Tibial nerve (tissue), 4 donors: ENCODE data around the gene BUB1. TPM values are rescaled to one million over a fixed set of nuclear protein-coding genes. Genes with fewer than 3 reads are reported as not detected.

Source experiments
- DNase-seq, 2 donors: peaks; one replicate each; pipeline ENCODE4 v3.0.0-alpha.2; 2019; ENCODE audit warnings: low spot score in 2 of 2
- H3K27ac ChIP-seq, 4 donors: fragments of 200-600 bp; sonication (generic) in 3 of 4; one replicate each; pipeline ENCODE4 v1.5.1; 2017 to 2019; ENCODE audit warnings: mild to moderate bottlenecking in 1 of 4
- H3K27me3 ChIP-seq, 2 donors: fragments of 200-600 bp; sonication (generic) in 1 of 2; one replicate each; pipeline versions ENCODE4 v1.5.1 to v1.6.0; 2017 to 2019
- H3K36me3 ChIP-seq, 3 donors: fragments of 200-600 bp; sonication (generic); one replicate each; pipeline ENCODE4 v1.5.1; 2018 to 2019
- H3K4me1 ChIP-seq, 4 donors: fragments of 200-600 bp; sonication (generic) in 3 of 4; one replicate each; pipeline ENCODE4 v1.5.1; 2017 to 2019
- H3K4me3 ChIP-seq, 4 donors: fragments of 200-600 bp; sonication (generic) in 3 of 4; one replicate each; pipeline ENCODE4 v1.5.1; 2017 to 2019; ENCODE audit warnings: mild to moderate bottlenecking in 1 of 4, moderate library complexity in 1 of 4
- H3K9me3 ChIP-seq, 4 donors: fragments of 200-600 bp; sonication (generic) in 3 of 4; one replicate each; pipeline ENCODE4 v1.5.1; 2017 to 2019
- EP300 ChIP-seq, 2 donors: sonication (generic); formaldehyde crosslinking; IDR thresholded peaks; one replicate each; pipeline ENCODE4 v1.6.1; 2017; ENCODE audit warnings: antibody characterized with exemption in 2 of 2, mild to moderate bottlenecking in 1 of 2
- POLR2A ChIP-seq, 2 donors: fragments of 450-650 bp; IDR thresholded peaks; one replicate each; pipeline ENCODE4 v1.6.1; 2017; ENCODE audit warnings: antibody characterized with exemption in 2 of 2, mild to moderate bottlenecking in 2 of 2, moderate library complexity in 2 of 2
- WGBS, 2 donors: methylation state at CpG; one replicate each; pipeline ENCODE4 v1.1.5; 2018; 5-methylcytosine and 5-hydroxymethylcytosine counted together
- total RNA-seq, 4 donors: library from RNA; depleted of rRNA; stranded (reverse); fragments of >200 nt; gene quantifications; one replicate each; pipeline ENCODE4 v1.1.0, GENCODE V29; 2016
- TF ChIP-seq, protein P1 (sequence below), 5 experiments: fragments of 200-600 bp in 3 of 5; fragments of 450-650 bp in 2 of 5; sonication (generic) in 3 of 5; IDR thresholded peaks; one replicate each; pipeline ENCODE4 v1.5.1; 2016 to 2019; ENCODE audit warnings: antibody characterized with exemption in 5 of 5, mild to moderate bottlenecking in 3 of 5, moderate library complexity in 2 of 5

Gene BUB1
- total RNA-seq, 4 donors from 2014 or later, result 0.42 to 1.8 (median 0.71) TPM

DNA sequence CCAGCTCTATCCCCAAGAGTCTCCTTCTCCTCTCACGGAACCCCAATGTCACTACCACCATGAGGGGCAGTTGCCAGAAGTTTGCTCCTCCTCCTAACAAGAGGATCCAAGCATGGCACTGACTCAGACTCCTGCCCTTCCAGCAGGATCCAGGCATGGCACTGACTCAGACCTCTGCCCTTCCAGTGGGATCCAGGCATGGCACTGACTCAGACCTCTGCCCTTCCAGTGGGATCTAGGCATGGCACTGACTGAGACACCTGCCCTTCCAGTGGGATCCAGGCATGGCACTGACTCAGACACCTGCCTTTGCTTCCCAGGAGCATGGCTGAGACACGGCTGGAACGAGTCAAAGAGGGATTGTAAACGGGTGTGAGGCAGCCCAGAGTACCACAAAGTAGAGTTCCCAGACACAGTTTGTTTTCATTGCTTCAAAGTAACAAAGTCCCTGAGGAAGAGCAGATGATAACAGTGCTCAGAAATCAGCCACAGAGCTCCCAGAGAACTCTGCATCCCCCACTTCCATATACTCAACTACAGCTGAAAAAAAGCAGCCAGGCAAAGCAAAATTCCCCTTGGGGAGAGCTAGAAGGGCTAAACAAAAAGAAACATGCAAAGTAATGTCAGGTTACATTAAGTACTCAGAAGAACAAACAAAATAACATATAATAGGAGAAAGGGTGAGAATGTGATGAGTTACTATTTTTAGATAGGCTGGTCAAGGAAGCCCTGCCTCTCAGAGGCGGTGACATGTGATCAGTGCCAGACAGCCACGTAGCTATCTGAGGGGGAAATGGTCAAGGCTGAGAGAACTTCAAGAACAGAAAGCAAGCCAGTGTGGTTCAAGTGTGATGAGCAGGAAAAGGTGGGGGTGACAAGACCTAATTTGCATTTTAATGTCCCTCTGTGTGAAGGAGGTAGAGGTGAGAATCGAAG is 3.0 kb downstream of the BUB1 start:
- Histone ChIP-seq H3K27me3 (no peaks in the 10 kb centered on the region), H3K9me3 (no peaks in the 10 kb centered on the region), H3K4me1 (peaks cover 0 to 16% (median 2%) of the 10 kb centered on the region in 4 donors), H3K27ac (no peak overlapping the region), H3K4me3 (no peak overlapping the region), H3K36me3 (no peaks in the 10 kb centered on the region)
- no peak for DNase-seq
- TF ChIP-seq, protein P1, sequence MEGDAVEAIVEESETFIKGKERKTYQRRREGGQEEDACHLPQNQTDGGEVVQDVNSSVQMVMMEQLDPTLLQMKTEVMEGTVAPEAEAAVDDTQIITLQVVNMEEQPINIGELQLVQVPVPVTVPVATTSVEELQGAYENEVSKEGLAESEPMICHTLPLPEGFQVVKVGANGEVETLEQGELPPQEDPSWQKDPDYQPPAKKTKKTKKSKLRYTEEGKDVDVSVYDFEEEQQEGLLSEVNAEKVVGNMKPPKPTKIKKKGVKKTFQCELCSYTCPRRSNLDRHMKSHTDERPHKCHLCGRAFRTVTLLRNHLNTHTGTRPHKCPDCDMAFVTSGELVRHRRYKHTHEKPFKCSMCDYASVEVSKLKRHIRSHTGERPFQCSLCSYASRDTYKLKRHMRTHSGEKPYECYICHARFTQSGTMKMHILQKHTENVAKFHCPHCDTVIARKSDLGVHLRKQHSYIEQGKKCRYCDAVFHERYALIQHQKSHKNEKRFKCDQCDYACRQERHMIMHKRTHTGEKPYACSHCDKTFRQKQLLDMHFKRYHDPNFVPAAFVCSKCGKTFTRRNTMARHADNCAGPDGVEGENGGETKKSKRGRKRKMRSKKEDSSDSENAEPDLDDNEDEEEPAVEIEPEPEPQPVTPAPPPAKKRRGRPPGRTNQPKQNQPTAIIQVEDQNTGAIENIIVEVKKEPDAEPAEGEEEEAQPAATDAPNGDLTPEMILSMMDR (IDR thresholded peaks at IDR 0.05), result no peak
- no peak for TF ChIP-seq EP300 (IDR thresholded peaks at IDR 0.05)
- 60 to 62% methylated on average over 7 of the region's 7 CpGs for WGBS, 2 donors

DNA sequence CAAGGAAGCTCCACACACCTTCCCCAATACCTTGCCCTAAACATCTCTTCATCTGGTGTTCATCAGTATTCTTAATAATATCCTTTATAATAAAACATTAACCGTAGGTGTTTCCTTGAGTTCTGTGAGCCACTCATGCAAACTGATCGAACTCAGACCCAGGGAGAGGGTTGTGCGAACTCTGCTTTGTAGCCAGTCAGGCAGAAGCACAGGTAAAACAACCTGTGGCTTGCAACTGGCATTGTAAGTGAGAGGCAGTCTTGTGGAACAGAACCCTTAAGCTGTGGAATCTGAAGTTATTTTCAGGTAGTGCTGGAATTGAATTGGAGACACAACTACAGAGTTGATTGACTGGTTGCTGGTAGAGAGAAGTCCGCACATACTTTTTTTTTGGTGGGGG is 4.7 kb downstream of the BUB1 start:
- Histone ChIP-seq H3K4me1 (peaks cover 0 to 6% (median 0%) of the 10 kb centered on the region in 4 donors), H3K27me3 (no peaks in the 10 kb centered on the region), H3K36me3 (no peaks in the 10 kb centered on the region), H3K9me3 (no peaks in the 10 kb centered on the region), H3K27ac (no peak overlapping the region), H3K4me3 (no peak overlapping the region)
- 97% methylated on average over 4 of the region's 4 CpGs for WGBS, 2 donors
- DNase-seq, result no peak
- TF ChIP-seq EP300 (IDR thresholded peaks at IDR 0.05) (no peak), POLR2A (IDR thresholded peaks at IDR 0.05) (no peak)
- TF ChIP-seq, protein P1 (IDR thresholded peaks at IDR 0.05), result no peak

DNA sequence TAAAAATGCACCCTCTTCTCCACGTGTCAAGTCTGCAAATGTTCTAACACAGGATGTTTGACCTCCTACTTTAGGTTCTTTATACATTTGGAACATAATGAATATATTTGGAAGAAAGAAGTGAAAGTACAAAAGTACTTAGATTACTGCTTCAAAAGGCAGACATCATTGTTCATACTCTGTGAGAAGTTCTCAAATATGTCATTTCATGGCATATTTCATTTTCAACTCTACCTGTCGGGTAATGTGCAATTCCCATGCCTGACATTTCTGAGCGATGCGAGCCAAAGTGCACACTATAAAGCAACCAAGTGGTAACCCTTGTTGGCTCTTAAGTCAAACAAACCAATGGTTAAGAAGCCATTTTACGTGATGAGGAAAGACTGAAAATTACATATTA is 7.0 kb downstream of the BUB1 start:
- Histone ChIP-seq H3K27ac (no peak overlapping the region), H3K27me3 (no peaks in the 10 kb centered on the region), H3K4me1 (no peaks in the 10 kb centered on the region), H3K9me3 (no peaks in the 10 kb centered on the region), H3K36me3 (no peaks in the 10 kb centered on the region), H3K4me3 (no peak overlapping the region)
- WGBS, 2 donors, result 95% methylated on average over 5 of the region's 5 CpGs
- no peak for DNase-seq
- TF ChIP-seq POLR2A (IDR thresholded peaks at IDR 0.05) (no peak), EP300 (IDR thresholded peaks at IDR 0.05) (no peak)
- TF ChIP-seq, protein P1 (IDR thresholded peaks at IDR 0.05), result no peak

DNA sequence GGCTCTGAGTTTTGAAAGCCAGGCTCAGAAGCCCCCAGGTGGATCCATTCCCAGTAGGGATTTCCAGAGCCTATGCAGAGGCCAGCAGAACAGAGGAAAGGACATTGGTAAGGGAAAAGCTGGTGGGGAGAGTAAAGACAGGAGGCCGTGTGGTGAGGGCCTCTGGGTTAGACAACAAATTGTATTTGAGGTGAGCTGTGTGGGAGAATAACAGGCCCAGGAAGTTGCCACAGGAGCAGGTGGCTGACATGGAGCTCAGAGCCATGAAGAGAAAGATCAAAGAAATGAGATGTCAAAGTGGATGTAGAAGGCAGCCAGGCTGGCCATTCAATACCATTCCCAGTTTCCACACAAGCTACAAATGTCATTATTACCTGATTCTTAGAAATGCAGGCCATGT is 8.8 kb downstream of the BUB1 start:
- 94% methylated on average over 1 of the region's 1 CpG for WGBS, 2 donors
- Histone ChIP-seq H3K4me1 (no peaks in the 10 kb centered on the region), H3K4me3 (no peak overlapping the region), H3K36me3 (no peaks in the 10 kb centered on the region), H3K27ac (no peak overlapping the region), H3K9me3 (no peaks in the 10 kb centered on the region), H3K27me3 (no peaks in the 10 kb centered on the region)
- TF ChIP-seq, protein P1 (IDR thresholded peaks at IDR 0.05), result no peak
- TF ChIP-seq POLR2A (IDR thresholded peaks at IDR 0.05) (no peak), EP300 (IDR thresholded peaks at IDR 0.05) (no peak)
- no peak for DNase-seq

DNA sequence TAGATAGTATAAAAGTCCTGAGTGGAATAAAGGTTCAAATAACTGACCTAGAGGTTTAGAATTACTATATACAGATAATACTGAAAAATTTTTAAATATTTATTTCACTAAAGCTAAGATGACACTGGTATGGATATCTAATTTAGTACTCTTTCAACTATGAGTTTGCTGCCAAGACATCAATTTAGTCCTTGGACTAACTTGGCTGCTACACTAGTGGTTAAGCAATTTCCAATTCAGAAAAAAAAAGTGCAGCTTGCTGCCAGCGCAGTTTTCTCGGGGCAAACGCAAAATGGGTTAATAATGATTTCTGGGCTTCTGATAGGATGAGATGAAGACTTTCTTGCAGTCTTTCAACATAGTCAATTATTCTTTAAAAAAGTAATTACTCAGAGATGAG is 10.8 kb downstream of the BUB1 start:
- no peak for DNase-seq
- no peaks in the 10 kb centered on the region for H3K36me3 ChIP-seq
- H3K27ac ChIP-seq, result no peak overlapping the region
- WGBS, 2 donors, result 49 to 53% methylated on average over 3 of the region's 3 CpGs
- no peak overlapping the region for H3K4me3 ChIP-seq
- no peaks in the 10 kb centered on the region for H3K9me3 ChIP-seq
- no peaks in the 10 kb centered on the region for H3K27me3 ChIP-seq
- TF ChIP-seq EP300 (IDR thresholded peaks at IDR 0.05), result no peak
- TF ChIP-seq, protein P1 (IDR thresholded peaks at IDR 0.05), result no peak
- no peak for TF ChIP-seq POLR2A (IDR thresholded peaks at IDR 0.05)
- H3K4me1 ChIP-seq, result no peaks in the 10 kb centered on the region
